Psoas muscle (tissue), 8 donors: ENCODE data around the gene CRB3. TPM values are rescaled to one million over a fixed set of nuclear protein-coding genes. Genes with fewer than 3 reads are reported as not detected.

Experiments used
- ATAC-seq, 4 donors: fragments of 200-7000 bp; cut with Tn5 transposase; one replicate each; pipeline ENCODE4 v1.9.1; 2020; ENCODE audit warnings: moderate library complexity in 3 of 4, mild to moderate bottlenecking in 2 of 4
- DNase-seq, 2 donors: peaks; one replicate each; pipeline ENCODE4 v3.0.0-alpha.2; 2020
- H3K27ac ChIP-seq: fragments of 200-600 bp; one replicate; pipeline ENCODE4 v1.8.0; 2022
- H3K27me3 ChIP-seq, 3 donors: fragments of 200-600 bp in 1 of 3; one replicate each; pipeline versions ENCODE4 v1.6.1 to v1.8.0; 2013 to 2022; ENCODE audit warnings: low read length in 2 of 3, mild to moderate bottlenecking in 2 of 3, moderate library complexity in 1 of 3; ENCODE audit not compliant: insufficient read depth in 3 of 3
- H3K36me3 ChIP-seq, 2 donors: fragments of 200-600 bp in 1 of 2; one replicate each; pipeline versions ENCODE4 v1.6.1 to v1.8.0; 2013 to 2022; ENCODE audit warnings: low read depth in 1 of 2, mild to moderate bottlenecking in 1 of 2, moderate library complexity in 1 of 2; ENCODE audit not compliant: insufficient read depth in 1 of 2
- H3K4me1 ChIP-seq: fragments of 200-600 bp; one replicate; pipeline ENCODE4 v1.8.0; 2022
- H3K4me3 ChIP-seq: fragments of 200-600 bp; one replicate; pipeline ENCODE4 v1.8.0; 2022; ENCODE audit warnings: mild to moderate bottlenecking
- H3K9me3 ChIP-seq: fragments of 200-600 bp; one replicate; pipeline ENCODE4 v1.8.0; 2022
- WGBS, 3 donors: extraction: QIAGEN DNeasy Blood & Tissue Kit; methylation state at CpG; one replicate each; pipeline versions ENCODE4 v1.1.6 to v1.1.7; 2013; 5-methylcytosine and 5-hydroxymethylcytosine counted together
- intact Hi-C, 2 donors: fragments of 100-400 bp; cut with DNase I; formaldehyde crosslinking; loops; one replicate each; pipeline versions ENCODE4 v1.11.0 to v1.14.2; 2022
- polyA plus RNA-seq, 3 donors: library from polyadenylated mRNA; stranded (reverse); fragments of 200-250 nt; gene quantifications; one replicate each; pipeline ENCODE4 v1.2.3, GENCODE V29; 2013
- total RNA-seq, 4 donors: library from RNA; stranded (reverse); fragmentation: NEBNext Ultra II Directional in 2 of 4; extraction: Animal tissue kit (Norgen Biotek cat#: 25700) in 2 of 4; gene quantifications; one replicate each; pipeline versions ENCODE4 v1.2.1 to v1.2.4, GENCODE V29; 2021 to 2023
- TF ChIP-seq, protein P1 (sequence below): fragments of 200-600 bp; IDR thresholded peaks from one replicate; pipeline ENCODE4 v1.8.0; 2022; ENCODE audit warnings: antibody characterized with exemption
- donor health status: healthy with polysubstance abuse.
- donor health status: DM: no; HTN: no; CAD: no; lungs with moderate emphysema.
- donor health status: Bipolar disorder and iron deficiency.
- donor health status: healthy.
- donor health status: DM: yes; HTN: yes; CAD: no.
- donor health status: DM: no; HTN: no; CAD: no.
- donor health status: DM: no; HTN: no; CAD: no.
- donor health status: DM: yes; HTN: yes; CAD: no.

The CRB3 gene
- total and polyA plus RNA-seq, 7 donors: 0.23 to 0.38 TPM; not detected in 5

DNA sequence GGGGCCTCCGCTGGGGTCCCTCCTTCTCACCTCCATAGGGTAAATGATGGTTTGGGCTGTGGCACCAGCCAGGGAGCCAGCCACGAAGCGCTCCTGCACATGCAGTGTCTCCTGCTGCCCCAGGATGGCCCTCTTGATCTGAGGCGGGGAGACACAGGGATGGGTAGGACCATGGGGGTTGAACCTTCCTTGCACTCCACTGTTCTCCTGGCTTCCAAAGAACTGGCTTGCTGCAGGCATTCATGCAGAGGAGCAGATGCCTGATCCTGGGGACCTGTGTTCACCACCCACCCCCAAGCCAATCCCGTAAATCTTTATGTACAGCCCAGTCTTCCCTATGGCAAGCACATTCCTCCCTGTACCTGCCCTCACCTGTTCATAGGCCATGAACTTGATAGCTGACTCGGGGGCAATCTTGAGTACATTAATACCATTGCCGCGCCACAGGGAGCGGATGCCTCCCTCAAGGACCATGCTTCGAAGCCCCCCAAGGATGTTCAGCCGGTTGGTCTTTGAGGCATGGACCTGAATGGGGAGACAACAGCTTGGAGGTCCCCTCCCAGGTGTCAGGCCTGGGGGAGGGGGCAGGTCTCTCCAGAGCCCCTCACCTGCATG lies 10.0 kb upstream of the CRB3 start:
- Histone ChIP-seq H3K9me3 (peaks cover 7% of the 10 kb centered on the region), H3K27me3 (no peaks in the 10 kb centered on the region), H3K4me3 (no peak overlapping the region), H3K36me3 (peaks cover 0 to 72% of the 10 kb centered on the region in 2 donors), H3K27ac (no peak overlapping the region), H3K4me1 (peaks cover 9% of the 10 kb centered on the region)
- intact Hi-C loops: no loop called here
- TF ChIP-seq, protein P1, sequence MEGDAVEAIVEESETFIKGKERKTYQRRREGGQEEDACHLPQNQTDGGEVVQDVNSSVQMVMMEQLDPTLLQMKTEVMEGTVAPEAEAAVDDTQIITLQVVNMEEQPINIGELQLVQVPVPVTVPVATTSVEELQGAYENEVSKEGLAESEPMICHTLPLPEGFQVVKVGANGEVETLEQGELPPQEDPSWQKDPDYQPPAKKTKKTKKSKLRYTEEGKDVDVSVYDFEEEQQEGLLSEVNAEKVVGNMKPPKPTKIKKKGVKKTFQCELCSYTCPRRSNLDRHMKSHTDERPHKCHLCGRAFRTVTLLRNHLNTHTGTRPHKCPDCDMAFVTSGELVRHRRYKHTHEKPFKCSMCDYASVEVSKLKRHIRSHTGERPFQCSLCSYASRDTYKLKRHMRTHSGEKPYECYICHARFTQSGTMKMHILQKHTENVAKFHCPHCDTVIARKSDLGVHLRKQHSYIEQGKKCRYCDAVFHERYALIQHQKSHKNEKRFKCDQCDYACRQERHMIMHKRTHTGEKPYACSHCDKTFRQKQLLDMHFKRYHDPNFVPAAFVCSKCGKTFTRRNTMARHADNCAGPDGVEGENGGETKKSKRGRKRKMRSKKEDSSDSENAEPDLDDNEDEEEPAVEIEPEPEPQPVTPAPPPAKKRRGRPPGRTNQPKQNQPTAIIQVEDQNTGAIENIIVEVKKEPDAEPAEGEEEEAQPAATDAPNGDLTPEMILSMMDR: no peak
- ATAC-seq (no peak), DNase-seq (no peak)
- WGBS, 3 donors: 99 to 100% (median 99%) methylated on average over 11 of the region's 11 CpGs

DNA sequence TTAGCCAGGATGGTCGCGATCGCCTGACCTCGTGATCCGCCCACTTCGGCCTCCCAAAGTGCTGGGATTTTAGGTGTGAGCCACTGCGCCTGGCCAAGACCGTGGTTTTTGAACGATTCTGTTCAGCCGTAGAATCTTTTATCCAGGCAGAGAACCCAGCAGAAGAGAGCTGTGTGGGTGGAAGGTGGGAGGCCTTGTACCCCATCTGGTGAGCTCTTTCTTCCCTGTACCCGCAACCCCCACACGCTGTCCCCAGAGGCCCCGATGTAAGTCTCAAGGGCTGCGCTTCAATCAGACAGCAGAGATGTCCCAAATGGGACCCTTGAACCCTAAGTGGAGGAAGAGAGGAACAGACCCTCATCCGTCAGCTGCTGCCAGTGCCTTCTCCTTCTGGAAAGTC lies 8.1 kb upstream of the CRB3 start:
- intact Hi-C loops: no loop called here
- WGBS, 3 donors: 87 to 97% (median 94%) methylated on average over 14 to 15 of the region's 15 CpGs
- TF ChIP-seq, protein P1: no peak
- Histone ChIP-seq H3K36me3 (peaks cover 0 to 59% of the 10 kb centered on the region in 2 donors), H3K27me3 (no peaks in the 10 kb centered on the region), H3K27ac (no peak overlapping the region), H3K4me3 (no peak overlapping the region), H3K9me3 (peaks cover 7% of the 10 kb centered on the region), H3K4me1 (peaks cover 9% of the 10 kb centered on the region)
- no peak for ATAC-seq
- DNase-seq: no peak

DNA sequence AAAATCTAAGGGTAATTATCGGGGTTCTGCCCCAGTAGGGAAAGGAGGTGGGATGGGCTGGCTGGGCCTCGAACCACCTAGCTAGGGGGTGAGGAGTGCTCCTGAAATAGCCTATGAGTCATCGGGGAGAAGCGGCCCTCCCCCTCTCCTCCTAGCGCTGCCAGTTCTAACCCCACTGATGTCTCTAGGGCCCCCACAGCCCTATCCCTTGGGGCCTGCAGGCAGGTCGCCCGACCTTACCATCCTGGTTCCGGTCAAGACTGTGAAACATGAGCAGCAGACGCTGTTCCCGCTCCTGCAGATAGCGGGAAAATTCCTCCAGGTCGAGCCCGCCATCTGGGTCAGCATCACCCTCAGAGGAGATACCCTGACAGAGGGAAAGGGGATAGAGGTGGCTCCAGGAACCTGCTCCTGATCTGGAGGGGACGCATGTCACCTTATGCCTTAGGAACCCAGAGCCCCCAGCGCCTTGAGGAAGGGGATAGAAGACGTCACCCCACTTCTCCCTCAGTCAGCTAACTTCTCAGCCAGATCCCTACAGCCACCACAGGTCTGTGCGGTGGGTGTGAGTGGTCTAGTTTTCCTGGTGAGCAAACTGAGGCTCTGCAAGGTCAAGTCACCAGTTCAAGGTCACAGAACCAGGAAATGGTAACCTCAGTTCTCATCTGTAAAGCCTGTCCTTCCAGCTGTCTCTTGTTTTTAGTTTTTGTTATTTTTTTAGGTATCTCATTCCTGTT lies 5.9 kb upstream of the CRB3 start:
- peaks cover 0 to 37% of the 10 kb centered on the region in 2 donors for H3K36me3 ChIP-seq
- TF ChIP-seq, protein P1: no peak
- DNase-seq (no peak), ATAC-seq (no peak)
- intact Hi-C loops: no loop called here
- H3K4me1 ChIP-seq: peaks cover 9% of the 10 kb centered on the region
- H3K27me3 ChIP-seq: peaks cover 0 to 5% (median 0%) of the 10 kb centered on the region in 3 donors
- WGBS, 3 donors: 58 to 82% (median 81%) methylated on average over 17 of the region's 17 CpGs
- no peak overlapping the region for H3K27ac ChIP-seq
- H3K4me3 ChIP-seq: peak overlapping the region; percentile 86
- peaks cover 7% of the 10 kb centered on the region for H3K9me3 ChIP-seq

DNA sequence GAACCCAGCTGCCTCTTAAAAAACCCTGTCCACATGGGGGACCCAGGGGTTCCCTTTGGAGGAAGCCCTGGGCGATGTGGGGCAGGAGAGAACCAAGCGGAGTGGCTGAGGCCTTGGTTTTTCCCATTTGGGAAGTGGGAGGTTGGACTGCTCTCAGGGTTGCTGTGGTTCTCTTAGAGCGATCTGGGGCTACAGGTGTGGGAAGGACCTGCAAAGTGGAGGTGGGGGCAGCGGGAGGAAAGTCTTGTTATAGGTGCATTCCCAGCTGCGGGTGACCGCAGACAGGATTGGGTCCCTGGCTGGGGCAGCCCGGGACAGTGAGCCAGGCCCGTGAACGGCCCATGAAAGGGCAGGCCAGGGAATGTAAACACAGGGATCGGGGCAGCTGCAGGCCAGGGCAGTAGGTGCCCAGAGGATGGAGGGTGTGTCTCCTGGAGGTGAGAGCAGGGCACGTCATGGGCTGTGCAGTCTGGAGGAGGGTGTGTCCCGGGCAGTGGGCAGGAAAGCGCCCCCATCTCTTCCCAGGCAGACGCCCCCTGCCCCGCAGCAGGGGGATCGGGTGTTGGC lies 5.3 kb upstream of the CRB3 start:
- intact Hi-C loops: no loop called here
- H3K27ac ChIP-seq: no peak overlapping the region
- H3K9me3 ChIP-seq: peaks cover 5% of the 10 kb centered on the region
- peak overlapping the region; percentile 86 for H3K4me3 ChIP-seq
- peaks cover 9% of the 10 kb centered on the region for H3K4me1 ChIP-seq
- TF ChIP-seq, protein P1: no peak
- DNase-seq (no peak), ATAC-seq (no peak)
- peaks cover 0 to 31% of the 10 kb centered on the region in 2 donors for H3K36me3 ChIP-seq
- peaks cover 0 to 12% (median 1%) of the 10 kb centered on the region in 3 donors for H3K27me3 ChIP-seq
- 32 to 41% (median 35%) methylated on average over 16 of the region's 16 CpGs for WGBS, 3 donors
